Measurements from ENCODE around the gene WBP1.

The WBP1 gene

GRCh38 chr2:74428675-74429074, 29.6 kb upstream of the WBP1 start:
- no peak for DNase-seq (ENCODE audit: low read depth)
- no peak for TF ChIP-seq CTCF (IDR thresholded peaks at IDR 0.05; ENCODE audit: insufficient read depth, low read depth, low read length, missing control alignments)
- no peak overlapping the region for H3K4me3 ChIP-seq (ENCODE audit: low read length)

GRCh38 chr2:74429487-74430451, 28.5 kb upstream of the WBP1 start:
- DNase-seq (ENCODE audit: low read depth): no peak

GRCh38 chr2:74430502-74430901, 27.7 kb upstream of the WBP1 start:
- DNase-seq (ENCODE audit: low read depth): no peak
- no peak overlapping the region for H3K4me3 ChIP-seq (ENCODE audit: low read length)
- TF ChIP-seq CTCF (IDR thresholded peaks at IDR 0.05; ENCODE audit: insufficient read depth, low read depth, low read length, missing control alignments): no peak

More at GRCh38 chr2:74429487-74430451, 28.5 kb upstream of the WBP1 start:
- no peak for TF ChIP-seq CTCF (IDR thresholded peaks at IDR 0.05; ENCODE audit: insufficient read depth, low read depth, low read length, missing control alignments)
- H3K4me3 ChIP-seq (ENCODE audit: low read length): no peak overlapping the region

GRCh38 chr2:74436111-74436805, 22.0 kb upstream of the WBP1 start:
- no peak overlapping the region for H3K4me3 ChIP-seq (ENCODE audit: low read length)
- DNase-seq (ENCODE audit: low read depth): no peak
- no peak for TF ChIP-seq CTCF (IDR thresholded peaks at IDR 0.05; ENCODE audit: insufficient read depth, low read depth, low read length, missing control alignments)

- H3K4me3 ChIP-seq (ENCODE audit: low read length): no peak overlapping the region
- DNase-seq (ENCODE audit: low read depth): no peak
- TF ChIP-seq CTCF (IDR thresholded peaks at IDR 0.05; ENCODE audit: insufficient read depth, low read depth, low read length, missing control alignments): no peak
Measured at GRCh38 chr2:74436848-74437695, 21.2 kb upstream of the WBP1 start.

GRCh38 chr2:74438248-74438647, 20.0 kb upstream of the WBP1 start:
- no peak for TF ChIP-seq CTCF (IDR thresholded peaks at IDR 0.05; ENCODE audit: insufficient read depth, low read depth, low read length, missing control alignments)
- no peak for DNase-seq (ENCODE audit: low read depth)
- H3K4me3 ChIP-seq (ENCODE audit: low read length): no peak overlapping the region

Measured in epithelial cell of esophagus (primary cell).